ENCODE data around the gene WDR82.

The WDR82 gene

DNA sequence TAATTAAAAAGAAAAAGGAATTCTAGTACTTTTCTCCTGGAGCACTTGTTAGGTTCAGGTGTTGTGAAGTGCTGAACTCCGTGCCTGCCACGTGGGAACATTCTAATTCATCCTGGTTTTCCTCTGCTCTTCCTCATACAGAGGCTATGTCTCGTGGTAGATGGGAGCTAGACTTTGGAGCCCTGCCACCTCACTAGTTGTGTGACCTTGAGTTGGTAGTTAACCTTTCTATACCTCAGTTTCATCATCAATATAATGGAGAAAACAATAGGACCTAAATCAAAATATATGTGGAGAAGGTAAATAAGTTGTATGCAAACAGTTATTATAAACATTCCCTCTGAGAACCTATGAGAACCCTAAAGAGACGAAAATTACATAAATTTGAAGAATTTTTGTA, 69.9 kb downstream of the WDR82 start:
- H3K27ac ChIP-seq = no peak overlapping the region
- TF ChIP-seq, protein P1, sequence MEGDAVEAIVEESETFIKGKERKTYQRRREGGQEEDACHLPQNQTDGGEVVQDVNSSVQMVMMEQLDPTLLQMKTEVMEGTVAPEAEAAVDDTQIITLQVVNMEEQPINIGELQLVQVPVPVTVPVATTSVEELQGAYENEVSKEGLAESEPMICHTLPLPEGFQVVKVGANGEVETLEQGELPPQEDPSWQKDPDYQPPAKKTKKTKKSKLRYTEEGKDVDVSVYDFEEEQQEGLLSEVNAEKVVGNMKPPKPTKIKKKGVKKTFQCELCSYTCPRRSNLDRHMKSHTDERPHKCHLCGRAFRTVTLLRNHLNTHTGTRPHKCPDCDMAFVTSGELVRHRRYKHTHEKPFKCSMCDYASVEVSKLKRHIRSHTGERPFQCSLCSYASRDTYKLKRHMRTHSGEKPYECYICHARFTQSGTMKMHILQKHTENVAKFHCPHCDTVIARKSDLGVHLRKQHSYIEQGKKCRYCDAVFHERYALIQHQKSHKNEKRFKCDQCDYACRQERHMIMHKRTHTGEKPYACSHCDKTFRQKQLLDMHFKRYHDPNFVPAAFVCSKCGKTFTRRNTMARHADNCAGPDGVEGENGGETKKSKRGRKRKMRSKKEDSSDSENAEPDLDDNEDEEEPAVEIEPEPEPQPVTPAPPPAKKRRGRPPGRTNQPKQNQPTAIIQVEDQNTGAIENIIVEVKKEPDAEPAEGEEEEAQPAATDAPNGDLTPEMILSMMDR (conservative IDR thresholded peaks at IDR 0.05) = no peak

DNA sequence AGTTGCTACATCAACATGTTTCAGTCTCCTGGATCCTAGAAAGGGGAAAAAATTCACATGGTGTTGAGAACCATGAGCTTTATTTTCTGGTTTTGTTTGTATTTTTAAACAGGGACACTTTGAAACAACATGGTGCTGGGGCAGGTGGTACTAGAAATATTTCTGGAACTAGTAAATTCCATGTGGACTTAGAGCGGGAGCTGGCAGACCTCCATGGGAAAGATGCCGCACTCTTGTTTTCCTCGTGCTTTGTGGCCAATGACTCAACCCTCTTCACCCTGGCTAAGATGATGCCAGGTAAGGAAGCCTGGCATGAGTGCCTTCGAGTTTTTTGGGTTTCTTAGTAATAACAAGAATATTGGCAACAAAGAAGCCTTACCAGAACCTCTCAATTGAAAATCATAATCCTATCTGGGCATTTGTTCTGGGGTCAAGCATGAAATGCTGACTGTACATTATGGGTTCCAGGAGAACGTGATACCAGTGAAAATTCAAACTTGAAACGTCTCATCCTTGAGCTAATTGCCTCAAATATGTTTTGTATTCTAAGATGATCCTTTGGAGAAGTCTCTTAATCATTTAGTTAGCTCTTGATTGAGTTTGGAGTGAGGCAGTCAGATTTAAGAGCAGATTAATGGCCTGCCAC, 72.6 kb downstream of the WDR82 start:
- TF ChIP-seq, protein P1 (conservative IDR thresholded peaks at IDR 0.05) = no peak

More for the DNA sequence above, 72.6 kb downstream of the WDR82 start:
- no peak overlapping the region for H3K27ac ChIP-seq
